ENCODE measurements around the gene SIK2.

DNA sequence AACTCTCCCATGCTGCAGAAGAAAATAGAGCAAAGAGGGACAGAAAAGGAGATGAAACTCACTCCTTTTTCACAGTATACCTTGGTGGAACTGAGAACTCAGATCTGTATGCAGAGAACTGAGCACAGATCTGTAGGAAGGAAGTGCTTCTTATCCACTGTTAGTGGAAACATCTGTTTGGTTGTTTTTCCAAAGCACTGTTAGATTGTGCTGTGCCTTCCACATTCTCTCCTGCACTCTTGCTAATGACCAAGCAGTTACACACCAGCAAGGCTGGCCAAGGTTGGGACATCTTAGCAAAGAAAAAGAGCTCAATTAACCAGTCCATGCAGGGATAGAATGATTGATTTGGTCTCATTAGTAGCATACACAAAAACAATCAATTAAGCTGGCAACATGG lies 20.1 kb upstream of the SIK2 start:
- TF ChIP-seq, protein P1, sequence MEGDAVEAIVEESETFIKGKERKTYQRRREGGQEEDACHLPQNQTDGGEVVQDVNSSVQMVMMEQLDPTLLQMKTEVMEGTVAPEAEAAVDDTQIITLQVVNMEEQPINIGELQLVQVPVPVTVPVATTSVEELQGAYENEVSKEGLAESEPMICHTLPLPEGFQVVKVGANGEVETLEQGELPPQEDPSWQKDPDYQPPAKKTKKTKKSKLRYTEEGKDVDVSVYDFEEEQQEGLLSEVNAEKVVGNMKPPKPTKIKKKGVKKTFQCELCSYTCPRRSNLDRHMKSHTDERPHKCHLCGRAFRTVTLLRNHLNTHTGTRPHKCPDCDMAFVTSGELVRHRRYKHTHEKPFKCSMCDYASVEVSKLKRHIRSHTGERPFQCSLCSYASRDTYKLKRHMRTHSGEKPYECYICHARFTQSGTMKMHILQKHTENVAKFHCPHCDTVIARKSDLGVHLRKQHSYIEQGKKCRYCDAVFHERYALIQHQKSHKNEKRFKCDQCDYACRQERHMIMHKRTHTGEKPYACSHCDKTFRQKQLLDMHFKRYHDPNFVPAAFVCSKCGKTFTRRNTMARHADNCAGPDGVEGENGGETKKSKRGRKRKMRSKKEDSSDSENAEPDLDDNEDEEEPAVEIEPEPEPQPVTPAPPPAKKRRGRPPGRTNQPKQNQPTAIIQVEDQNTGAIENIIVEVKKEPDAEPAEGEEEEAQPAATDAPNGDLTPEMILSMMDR (IDR thresholded peaks at IDR 0.05; ENCODE audit: extremely low read depth in 1 of 2, insufficient read depth in 1 of 2, low read depth in 1 of 2, low read length in 2 of 2) = no peak
- no peak for TF ChIP-seq POLR2A (IDR thresholded peaks at IDR 0.05; ENCODE audit: low read depth, low read length)
- TF ChIP-seq POLR2AphosphoS5 (IDR thresholded peaks at IDR 0.05; ENCODE audit: insufficient read depth, low read depth, low read length) = no peak
- TF ChIP-seq EZH2 (IDR thresholded peaks at IDR 0.05; ENCODE audit: borderline replicate concordance, low read depth, low read length, severe bottlenecking) = no peak
- TF ChIP-seq, protein P2, sequence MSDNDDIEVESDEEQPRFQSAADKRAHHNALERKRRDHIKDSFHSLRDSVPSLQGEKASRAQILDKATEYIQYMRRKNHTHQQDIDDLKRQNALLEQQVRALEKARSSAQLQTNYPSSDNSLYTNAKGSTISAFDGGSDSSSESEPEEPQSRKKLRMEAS (IDR thresholded peaks at IDR 0.05; ENCODE audit: insufficient read depth, insufficient read length) = no peak
